ENCODE results near the gene UNC5C. TPM values are rescaled to one million over a fixed set of nuclear protein-coding genes. Genes with fewer than 3 reads are reported as not detected.

Gene UNC5C
- total and polyA plus RNA-seq, 2 of the 4 experiments (the other 2 are of a cell fraction), result under 0.01 TPM

- no peak overlapping the region for H3K27ac ChIP-seq (ENCODE audit: insufficient read depth, low read length)
- ChIA-PET POLR2A (ENCODE audit: unreplicated experiment) (no interaction called here), CTCF (no interaction called here)
- peak overlapping the region in 1 of 2 experiments; percentile 22; a peak in 1 of 4 replicates for H4K8ac ChIP-seq (ENCODE audit: low read depth in 2 of 2, low read length in 2 of 2)
- peak; percentile 48 for DNase-seq
- H3K36me3 ChIP-seq (ENCODE audit: control insufficient read depth, insufficient read depth, low read length), result no peaks in the 10 kb centered on the region
- H4K20me1 ChIP-seq (ENCODE audit: insufficient read depth, low read length), result no peaks in the 10 kb centered on the region
- dilution Hi-C loops (cut with HindIII; ENCODE audit: low sequenced_read_pairs, unreplicated experiment) (no loop called here), in situ Hi-C loops (cut with MboI; ENCODE audit: low sequenced_read_pairs) (no loop called here), intact Hi-C loops (cut with micrococcal nuclease) (no loop called here)
- H3K4me1 ChIP-seq (ENCODE audit: control insufficient read depth, insufficient read depth, low read length), result no peaks in the 10 kb centered on the region
- H3K56ac ChIP-seq (ENCODE audit: extremely low read depth, insufficient read depth, low read length), result no peak overlapping the region
- H2AK9ac ChIP-seq (replicated peaks; ENCODE audit: low read depth, low read length, poor library complexity), result no peak overlapping the region
- no peak overlapping the region for H3K4ac ChIP-seq (ENCODE audit: low read depth, low read length)
- peak overlapping the region; percentile 72 for H2AFZ ChIP-seq (replicated peaks; ENCODE audit: low read length, poor library complexity)
- H2BK5ac ChIP-seq (ENCODE audit: low read depth, low read length, poor library complexity, severe bottlenecking), result peak overlapping the region; percentile 57
- H3K9me1 ChIP-seq (ENCODE audit: insufficient read depth, low read length), result peaks cover 4% of the 10 kb centered on the region; the same call in 1 of the 2 replicates
- no peaks in the 10 kb centered on the region for H3K9me3 ChIP-seq (ENCODE audit: control insufficient read depth, insufficient read depth, low read length)
- H2BK120ac ChIP-seq (ENCODE audit: low read depth, low read length), result peak overlapping the region; percentile 39
- WGBS, 2 experiments (ENCODE audit: extremely low coverage in 2 of 2, insufficient read length in 1 of 2), result 85% methylated on average over 4 of the region's 6 CpGs; no CpG with 5 or more reads in 1 of the 2 experiments
- peak overlapping the region; percentile 12; the same call in 1 of the 2 replicates for H3K4me2 ChIP-seq (ENCODE audit: low read depth, low read length)
- TF ChIP-seq POLR2A (IDR thresholded peaks at IDR 0.05; ENCODE audit: low read depth, low read length) (no peak), RAD21 (IDR thresholded peaks at IDR 0.05; ENCODE audit: low read length) (no peak), MAZ (IDR thresholded peaks at IDR 0.05; ENCODE audit: borderline replicate concordance, low read depth, low read length) (no peak), CHD1 (IDR thresholded peaks at IDR 0.05; ENCODE audit: low read depth, low read length) (no peak), SMC3 (IDR thresholded peaks at IDR 0.05; ENCODE audit: low read depth, low read length) (no peak), BHLHE40 (IDR thresholded peaks at IDR 0.05; ENCODE audit: low read depth, low read length) (no peak), MAFK (IDR thresholded peaks at IDR 0.05; ENCODE audit: low read depth, low read length) (no peak), FOS (IDR thresholded peaks at IDR 0.05; ENCODE audit: low read depth, low read length) (no peak; the same call in 1 of the 2 replicates), RFX5 (IDR thresholded peaks at IDR 0.05; ENCODE audit: low read depth, low read length) (no peak), ELK1 (IDR thresholded peaks at IDR 0.05; ENCODE audit: borderline replicate concordance, low read depth, low read length) (no peak)
- H4K5ac ChIP-seq (ENCODE audit: low read depth, low read length), result no peak overlapping the region
- H3K18ac ChIP-seq (ENCODE audit: low read depth, low read length), result no peak overlapping the region; the same call in 1 of the 2 replicates
- H3K27me3 ChIP-seq (ENCODE audit: control insufficient read depth, insufficient read depth, low read length), result no peaks in the 10 kb centered on the region
- no TSS peak for BruUV-seq (replicated peaks)
- H2AK5ac ChIP-seq (ENCODE audit: low read depth, low read length), result no peak overlapping the region
- peak; percentile 46 for ATAC-seq (ENCODE audit: low read depth)
- H3K14ac ChIP-seq (replicated peaks; ENCODE audit: low read depth, low read length), result peak overlapping the region; percentile 22; the same call in 1 of the 2 replicates
- H3K9ac ChIP-seq (ENCODE audit: low read depth, low read length), result no peak overlapping the region
- no peak overlapping the region for H4K91ac ChIP-seq (ENCODE audit: insufficient read depth, low read depth, low read length)
- H2BK20ac ChIP-seq (ENCODE audit: low read depth, low read length), result peak overlapping the region; percentile 64; the same call in 1 of the 2 replicates
- H3K79me1 ChIP-seq (ENCODE audit: low read depth in 1 of 2, low read length in 2 of 2), result no peaks in the 10 kb centered on the region
- H3K4me3 ChIP-seq (ENCODE audit: insufficient read depth, low read depth, low read length), result no peak overlapping the region
- no peak overlapping the region for H3K23ac ChIP-seq (ENCODE audit: low read depth, low read length)
- no peak overlapping the region for H2BK15ac ChIP-seq (ENCODE audit: low read depth, low read length)
These were observed 292.5 kb downstream of the UNC5C start for GRCh38 chr4:95256108-95256835.
